ENCODE results near the gene ANKZF1.

Gene ANKZF1

DNA sequence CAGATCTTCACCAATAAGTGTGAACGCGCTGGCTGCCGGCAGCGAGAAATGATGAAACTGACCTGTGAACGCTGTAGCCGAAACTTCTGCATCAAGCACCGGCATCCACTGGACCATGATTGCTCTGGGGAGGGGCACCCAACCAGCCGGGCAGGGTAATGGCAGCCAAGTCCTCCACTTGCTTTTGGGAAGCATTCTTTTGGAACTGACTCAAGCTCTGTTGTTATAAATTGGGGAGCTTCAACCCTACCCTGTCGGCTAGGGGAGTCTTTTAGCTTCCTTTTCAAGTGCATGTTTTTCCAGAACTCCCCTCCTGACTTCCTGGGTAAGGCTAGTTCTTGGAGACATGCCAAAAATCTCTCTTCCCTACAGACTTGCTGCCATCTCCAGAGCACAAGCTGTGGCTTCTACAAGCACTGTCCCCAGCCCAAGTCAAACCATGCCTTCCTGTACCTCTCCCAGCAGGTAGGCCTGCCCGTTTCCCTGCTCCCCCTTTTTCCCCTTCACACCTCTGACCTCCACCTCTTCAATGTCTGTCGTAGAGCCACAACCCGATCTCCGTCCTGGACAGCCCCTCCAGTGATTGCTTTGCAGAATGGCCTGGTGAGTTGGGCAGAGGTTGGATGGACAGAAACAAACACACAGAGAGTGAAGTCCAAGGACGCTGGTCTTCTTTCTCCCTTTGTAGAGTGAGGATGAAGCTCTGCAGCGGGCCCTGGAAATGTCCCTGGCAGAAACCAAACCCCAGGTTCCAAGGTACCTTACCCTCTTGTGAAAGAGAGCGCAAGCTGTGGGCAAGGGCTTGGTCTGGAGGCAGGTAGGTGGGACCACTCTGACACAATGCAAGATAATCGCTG lies 21.5 kb upstream of the ANKZF1 start:
- peak; percentile 29 for DNase-seq

DNA sequence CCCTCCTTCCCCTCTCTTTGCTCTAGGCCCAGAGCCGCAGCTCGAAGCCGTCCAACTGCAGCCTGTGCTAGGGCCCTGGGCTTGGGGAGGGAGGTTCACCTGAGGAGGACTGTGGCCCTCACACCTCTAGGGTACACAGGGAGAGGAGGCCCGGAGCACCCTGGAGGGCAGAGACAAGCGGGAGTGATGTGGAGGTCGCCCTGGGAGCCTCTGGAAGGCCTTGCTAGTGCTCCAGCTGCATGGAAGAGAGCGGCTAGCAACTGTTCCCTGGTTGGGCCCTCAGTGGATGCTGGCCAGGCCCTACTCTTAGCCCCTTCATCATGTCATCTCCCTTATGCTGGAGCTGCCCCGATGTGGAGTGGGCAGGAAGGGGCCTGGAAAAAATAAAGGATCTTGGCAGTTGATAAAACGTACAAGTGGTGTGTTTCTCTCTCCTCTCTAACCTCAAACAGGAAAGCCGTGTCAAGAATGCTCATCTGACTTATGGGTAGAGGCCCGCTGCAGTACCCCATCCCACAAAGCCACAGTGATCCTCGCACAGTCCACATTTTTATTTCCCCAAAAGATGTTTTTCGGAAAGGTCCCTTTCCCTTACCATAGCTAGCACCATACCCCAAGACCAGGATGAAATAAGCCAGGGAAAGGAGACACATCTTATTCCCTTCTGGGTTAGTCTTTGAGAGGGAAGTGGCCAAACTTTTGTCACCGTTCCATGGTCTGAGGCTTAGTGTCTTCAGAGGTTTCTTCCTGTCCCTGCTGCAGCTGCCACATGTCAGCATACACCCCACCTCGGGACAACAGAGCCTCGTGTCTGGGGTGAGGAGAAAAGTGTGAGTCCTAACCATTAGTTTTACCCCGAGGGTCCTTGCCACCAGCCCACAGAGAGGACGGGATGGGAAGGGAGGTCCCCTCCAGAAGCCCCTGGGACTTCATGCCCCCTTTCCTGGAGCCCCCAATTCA lies 20.1 kb upstream of the ANKZF1 start:
- no peak for DNase-seq

DNA sequence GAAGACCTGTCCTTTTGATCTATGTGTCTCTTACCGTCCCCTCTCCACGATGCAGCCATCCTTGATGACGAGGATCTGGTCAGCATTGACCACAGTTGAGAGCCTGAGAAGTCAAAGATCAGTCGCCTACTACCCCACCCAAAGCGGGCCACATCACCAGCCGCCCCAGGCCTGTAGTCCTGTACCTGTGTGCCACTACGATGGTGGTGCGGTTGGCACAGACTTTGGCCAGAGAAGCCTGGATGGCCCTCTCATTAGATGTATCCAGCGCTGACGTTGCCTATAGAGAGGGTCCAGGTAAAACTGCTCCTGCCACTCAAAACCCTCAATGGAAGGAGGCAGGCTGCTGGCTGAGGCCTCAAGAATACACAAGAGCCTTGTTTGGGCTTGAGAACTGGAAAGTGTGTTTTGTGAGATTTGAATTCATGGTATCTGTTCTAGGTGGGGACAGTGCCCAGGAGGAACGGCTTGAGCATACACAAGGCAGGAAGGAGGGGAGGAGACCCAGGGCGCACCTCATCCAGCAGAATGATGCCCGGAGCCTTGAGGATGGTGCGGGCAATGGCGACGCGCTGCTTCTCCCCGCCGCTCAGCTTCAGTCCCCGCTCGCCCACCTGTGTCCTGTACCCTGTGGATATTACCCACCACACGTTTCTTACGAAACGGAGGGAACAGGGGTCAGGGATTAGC lies 19.3 kb upstream of the ANKZF1 start:
- no peak for DNase-seq

DNA sequence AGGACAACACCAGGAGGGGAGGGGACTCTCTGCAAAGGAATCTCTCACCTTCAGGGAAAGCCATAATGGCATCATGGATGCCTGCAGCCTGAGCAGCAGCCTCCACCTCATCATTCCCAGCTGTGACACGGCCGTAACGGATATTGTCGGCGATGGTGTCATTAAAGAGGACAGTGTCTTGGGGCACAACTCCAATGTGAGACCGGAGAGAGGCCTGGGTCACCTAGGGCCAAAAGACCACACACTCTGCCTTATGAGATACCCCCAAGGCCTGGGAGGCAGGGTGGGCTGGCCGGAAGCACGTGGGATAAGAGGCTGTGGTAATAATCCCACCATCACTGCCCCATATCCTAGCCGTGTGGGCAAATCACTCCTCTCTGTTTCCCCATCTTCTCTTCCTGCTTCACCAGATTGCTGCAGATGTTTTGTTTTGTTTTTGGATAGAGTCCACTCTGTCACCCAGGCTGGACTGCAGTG lies 18.7 kb upstream of the ANKZF1 start:
- no peak for DNase-seq

DNA sequence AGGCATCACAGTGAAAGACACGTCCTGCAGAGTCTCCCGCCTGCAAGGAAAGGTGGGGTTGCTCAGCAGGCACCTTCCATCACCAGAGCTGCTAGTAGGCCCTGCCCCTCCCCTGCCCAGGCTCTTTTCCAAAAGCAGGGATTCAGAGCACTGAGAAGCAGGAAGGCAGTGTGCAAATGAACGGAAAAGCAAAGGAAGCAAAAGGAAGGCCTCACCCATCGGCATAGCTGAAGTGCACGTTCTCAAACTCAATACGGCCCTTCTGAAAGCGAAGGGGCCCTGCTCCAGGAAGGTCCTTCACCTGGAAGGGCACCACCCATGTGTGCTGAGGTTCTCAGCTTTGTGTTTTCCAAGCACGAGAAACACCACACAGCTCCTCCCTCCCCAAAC lies 16.6 kb upstream of the ANKZF1 start:
- DNase-seq: no peak

DNA sequence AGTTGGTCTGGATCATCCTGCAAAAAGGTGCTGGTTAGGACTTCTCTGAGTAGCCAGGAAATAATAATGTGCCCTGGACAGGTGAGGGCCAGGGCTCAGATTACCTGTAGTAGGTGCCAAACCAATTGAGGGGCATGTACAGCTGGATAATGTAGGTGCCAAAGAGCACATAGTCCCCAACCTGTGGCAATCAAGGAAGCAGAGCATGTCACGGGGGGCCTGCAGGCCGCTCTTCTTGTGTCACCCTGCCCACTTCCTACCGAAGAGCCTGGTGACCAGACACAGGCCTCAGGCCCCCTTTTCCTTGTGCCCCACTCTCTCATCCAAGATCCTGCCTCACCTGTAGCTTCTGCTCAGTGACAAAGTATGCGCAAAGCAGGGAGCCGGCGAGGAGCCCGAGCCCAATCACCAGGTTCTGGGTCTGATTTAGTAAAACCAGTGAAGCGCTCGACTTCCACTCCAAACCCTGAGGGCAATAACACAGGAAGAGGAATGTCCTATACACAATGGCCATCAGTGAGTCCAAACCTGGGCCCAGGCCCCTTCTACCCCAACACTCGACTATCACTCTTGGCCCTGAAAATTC lies 16.0 kb upstream of the ANKZF1 start:
- no peak for DNase-seq

DNA sequence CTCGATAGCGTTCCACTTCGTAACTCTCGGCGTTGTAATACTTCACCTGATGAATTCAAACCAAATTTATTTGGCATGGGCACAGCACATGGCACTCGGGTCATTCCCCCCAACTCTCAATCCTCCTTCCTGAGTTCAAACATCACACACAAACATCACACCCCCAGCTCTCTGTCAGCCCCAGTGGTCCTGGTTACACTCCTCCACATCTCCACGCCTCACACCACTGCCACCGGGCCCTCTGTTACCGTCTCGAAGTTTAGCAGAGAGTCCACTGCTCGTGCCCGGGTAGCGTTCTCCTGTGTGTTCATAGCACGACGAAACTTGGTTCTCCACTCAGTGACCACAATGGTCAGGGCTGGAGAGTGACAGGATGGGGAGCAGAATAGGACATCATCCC lies 15.5 kb upstream of the ANKZF1 start:
- DNase-seq: no peak

DNA sequence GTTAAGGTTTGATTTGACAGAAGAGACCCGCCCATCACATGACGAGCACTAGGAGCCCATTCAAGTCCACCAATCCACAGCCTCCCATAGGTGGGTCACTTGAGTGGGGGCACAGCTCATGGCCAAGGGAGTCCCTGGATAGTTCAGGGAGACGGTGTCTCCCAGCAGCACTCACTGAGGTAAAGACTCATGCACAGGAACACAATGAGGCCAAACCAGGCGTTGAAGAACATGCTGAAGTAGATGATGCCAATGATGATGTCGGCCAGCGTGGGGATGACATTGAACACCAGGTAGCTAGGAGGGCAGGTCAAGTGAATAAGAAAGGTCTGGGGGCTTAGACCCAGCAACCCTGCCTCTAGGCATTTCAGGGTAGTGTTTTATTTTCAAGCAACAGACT lies 14.8 kb upstream of the ANKZF1 start:
- no peak for DNase-seq

DNA sequence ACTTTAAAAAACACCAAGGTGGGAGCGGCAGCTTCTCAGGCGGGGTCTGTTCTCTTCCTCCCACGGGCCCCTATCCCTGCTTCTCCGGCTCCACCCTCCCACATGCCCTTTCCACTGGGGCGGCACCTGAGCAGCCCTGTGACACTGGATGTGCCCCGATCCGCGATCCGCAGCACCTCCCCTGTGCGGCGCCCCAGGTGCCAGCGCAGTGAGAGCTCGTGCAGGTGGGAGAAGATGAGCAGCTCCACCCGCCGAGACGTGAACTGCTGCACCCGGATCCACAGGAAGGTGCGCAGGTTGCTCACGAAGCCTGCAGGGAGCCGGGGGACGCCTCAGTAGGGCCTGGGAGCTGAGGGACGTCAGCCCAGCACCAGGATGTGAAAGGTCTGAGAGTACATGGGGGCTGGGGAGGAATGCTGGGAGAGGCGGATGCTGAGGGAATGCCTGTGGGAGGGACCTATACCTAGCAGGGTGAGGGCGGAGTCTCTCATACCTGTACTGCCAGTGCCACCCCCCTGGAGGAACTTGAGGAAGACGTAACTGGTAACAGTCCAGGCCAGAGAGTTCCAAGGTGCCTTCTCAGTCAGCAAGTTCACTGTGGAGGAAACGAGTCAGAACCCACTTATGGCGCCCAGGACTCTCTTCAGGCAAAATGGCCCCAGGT lies 13.6 kb upstream of the ANKZF1 start:
- DNase-seq: no peak

DNA sequence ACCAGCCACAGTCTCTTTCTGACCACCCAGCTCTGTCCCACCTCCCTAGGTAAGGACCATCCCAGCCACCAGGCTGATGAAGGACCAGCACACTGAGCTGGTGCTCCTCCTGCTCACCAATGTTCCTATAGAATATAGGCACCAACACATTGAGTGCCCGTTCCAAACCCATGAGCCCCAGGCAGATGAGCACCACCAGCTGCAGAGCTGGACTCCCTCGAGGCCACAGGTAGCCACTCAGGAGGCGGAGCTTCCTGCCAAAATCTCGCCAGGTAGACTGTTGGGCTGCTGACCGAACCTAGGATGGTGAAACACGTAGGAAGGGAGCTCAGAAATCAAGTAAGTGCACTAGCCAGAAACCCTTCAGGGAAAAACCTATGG lies 13.1 kb upstream of the ANKZF1 start:
- no peak for DNase-seq

DNA sequence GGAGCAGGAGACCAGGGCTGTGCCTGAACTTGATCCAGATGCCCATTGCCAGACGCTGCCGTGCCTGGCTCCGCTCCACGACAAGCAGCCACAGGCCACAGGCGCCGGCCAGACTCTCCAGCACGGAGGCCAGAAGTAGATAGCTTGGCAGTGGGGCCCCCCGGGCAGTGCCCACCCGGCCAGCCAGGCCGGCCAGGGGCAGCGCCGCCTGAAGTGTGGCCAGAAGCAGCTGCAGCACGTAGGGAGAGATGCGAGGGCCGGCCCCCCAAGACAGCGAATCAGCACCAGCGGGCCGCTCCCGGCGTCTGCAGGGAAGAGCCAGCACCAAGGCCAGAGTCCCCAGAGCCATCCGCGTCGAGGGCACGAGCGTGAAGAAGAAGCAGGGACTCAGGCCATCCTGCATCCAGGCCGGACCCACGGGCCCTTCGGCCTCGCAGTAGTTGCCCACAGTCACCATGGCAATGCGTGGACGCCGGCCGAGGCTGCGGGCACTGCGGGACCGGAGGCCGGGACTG lies 11.3 kb upstream of the ANKZF1 start:
- peak; percentile 71 for DNase-seq

DNA sequence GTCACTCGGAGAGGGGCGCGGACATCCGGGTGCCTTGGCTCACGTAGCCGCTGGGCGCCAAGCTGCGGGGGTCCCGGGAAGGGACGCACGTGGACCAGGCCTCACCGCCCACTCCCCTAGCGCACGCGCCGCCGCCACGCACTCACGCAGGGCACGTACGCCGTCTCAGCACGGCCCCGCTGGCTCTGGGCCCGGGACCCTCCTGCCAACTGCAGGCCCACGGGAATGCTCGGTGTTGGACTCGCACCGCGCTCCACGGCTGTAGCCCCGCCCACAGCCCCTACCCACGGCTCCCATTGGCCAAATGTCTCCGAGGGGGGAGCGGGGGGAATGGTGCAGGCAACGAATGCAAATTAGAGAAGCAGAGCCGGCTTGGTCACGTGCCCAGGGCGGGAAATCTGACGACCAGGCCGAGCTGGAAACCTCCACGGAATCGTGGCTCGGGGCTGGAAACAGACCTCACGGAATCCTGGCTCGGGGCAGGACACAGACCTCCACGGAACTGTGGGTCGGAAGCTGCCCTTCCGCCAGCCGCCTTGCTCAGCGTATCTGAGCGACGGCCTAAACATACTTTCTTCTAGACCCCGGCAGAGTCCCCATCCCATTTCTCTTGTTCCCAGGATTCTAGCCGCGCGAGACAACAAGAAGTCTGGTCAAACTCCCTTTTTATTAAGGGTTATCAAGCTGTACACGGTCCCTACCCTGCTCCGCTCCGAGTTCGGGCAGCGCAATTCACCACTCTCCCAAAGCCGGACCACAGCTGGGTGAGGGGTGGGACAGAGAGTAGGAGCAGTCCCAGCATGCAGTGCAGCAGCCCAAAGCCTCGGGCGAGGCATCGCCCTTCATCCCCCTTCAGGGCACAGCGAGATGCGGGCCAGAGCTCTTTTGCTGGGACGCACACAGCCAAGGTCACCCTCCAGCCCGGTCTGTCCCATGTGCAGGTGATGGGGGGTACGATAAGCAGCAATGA lies 10.6 kb upstream of the ANKZF1 start, which contains the start of gene ABCB6:
Gene ABCB6 (minus strand): TSS at position 227 of the 970 bp plus-strand sequence. CDS start 285 bp downstream, outside the sequence.
- DNase-seq: peak; percentile 96

DNA sequence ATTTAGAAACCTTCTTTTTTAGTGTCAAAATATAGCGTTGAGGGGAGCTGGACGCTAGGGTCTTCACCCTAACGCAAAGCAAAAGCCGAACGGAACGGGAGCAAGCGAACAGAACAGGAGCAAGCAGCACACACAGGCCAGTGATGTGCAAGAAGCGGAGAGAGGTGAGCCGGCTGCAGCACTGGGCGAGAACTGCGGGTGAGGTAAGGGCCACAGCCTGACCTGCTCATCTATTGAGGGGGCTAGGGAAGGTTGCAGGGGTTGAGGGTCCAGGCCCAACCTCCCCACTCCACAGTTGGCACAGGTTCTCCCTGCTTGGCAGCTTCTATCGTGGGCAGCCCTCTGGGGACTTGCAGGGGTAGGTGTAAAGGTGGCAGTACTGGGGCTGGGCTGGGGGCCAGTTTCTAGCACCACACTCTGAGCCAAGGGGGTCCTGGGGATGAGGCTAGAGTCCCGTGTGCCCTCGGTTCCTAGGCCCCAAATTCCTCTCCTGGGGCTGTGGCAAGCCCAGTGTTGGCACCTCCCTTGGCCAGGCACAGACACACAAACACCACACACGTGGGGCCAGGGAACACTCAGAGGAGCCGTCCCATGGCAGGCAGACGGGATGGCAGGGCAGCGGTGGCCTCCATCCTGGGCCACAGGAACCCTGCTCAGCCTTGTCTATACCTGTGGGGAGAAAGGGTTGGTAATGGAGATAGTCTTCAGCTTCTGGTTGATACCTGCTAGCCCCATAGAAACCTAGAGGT lies 9.6 kb upstream of the ANKZF1 start:
- no peak for DNase-seq

DNA sequence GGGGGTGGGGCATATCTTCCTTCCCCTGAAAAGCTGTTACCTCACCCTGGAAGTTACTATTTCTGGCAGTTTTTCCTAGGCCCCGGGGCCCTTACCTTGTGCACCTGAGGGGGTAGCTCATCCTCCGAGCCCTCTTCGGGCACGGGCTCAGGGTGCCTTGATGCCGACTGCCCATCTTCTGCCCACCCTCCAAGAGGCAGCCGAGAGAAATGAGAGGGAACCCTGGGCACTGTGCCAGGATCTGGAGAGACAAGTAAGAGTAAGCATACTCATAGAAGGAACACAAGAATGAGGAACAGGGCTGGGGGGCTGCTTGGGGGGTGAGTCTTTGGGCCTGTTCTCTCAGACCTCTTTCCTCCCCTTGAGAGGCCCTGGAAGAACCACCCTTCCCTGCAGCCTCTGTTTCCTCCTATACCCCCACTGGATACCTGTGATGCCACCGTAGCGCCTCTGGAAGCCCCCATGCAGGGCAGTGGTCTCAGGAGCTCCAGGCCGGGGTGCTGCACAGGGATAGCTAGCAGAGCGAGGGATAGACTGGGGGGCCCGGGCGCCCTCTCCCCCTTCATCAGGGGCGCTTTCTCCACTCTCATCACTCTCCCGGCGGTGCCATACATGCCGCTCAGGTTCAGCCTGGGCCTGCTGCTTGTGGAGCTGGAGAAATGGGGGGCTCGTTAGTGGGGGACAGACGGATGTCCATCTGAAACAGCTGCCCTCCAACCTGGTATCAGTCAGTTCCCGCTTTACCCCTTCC lies 8.8 kb upstream of the ANKZF1 start:
- no peak for DNase-seq

DNA sequence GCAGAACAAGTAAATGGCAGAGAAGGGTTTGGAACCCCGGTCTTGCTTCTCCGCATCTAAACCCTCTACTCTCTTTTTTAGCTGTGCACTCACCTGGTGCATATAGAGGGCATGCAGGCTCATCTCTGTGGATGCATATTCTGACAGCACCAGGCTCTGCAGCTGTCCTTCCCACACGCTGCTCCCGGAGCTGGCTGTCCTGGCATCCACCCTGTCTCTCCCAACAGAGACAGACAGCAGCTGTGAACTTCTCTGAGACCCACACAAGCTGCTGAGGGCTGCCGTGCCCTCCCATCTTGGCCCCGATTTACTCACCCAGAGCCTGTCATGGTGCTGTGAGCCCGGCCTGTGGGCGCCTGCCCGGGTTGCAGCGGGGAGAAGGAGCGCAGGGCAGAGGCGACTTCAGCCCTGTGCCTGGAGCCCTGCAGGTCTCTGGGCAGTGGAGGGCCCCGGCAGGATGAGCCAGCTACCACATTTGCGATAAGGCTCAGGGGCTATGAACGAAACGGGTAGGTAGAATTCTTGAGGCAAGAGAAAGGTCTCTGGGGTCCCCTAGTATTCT lies 7.6 kb upstream of the ANKZF1 start:
- no peak for DNase-seq

DNA sequence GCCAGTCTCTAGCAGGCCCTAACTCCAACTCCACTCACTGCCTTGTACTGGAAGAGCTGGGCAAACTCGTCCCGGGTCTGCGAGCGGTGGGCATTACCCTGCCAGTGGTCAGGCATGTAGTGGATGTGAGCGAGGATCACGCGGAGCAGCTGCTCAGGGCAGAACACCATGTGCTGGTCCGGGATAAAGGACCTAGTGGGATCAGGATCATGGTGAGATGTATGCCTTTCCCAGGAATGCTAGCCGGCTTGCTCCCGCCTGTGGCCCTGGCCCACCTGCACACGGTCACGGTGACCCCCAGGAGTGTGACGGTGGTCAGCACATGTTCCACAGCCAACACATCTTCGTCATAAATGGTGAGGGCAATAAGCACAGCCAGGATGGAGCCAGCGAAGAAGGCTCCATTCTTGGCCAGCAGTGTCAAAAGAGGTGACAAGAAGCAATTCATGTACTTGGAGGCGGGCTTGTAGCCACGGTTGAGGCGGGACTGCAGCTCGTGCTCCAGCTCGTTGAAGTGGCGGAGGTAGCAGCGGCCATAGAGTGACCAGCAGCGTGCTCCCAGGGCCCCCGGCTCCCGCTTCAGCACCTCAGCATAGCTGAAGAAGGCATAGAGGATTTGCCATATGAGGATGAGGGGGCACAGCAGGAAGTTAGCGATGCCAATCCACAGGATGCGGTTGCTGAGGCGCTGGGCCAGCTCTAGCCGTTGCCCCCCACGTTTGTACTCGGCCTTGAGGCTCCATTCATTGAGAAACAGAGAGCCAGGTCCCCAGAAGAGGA lies 5.6 kb upstream of the ANKZF1 start:
- no peak for DNase-seq

DNA sequence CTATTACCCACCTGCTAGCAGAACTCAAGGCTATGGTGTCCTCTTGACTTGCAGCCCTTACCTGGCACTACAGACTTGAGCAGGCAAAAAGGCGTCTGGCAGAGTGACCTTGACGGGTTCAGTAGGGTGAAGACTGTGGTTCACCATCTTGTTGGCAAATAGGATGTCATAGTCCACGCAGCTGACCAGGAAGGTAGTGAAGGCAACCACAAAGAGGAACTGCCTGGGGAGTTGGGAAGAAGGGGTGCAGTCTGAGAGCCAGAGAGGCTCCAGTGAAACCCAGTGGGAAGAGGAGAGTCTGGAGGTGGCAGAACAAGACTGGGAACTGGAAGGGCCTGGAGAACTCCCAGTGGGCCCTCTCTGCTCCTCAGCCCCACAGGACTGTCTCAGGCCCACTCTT lies 4.3 kb upstream of the ANKZF1 start:
- no peak for DNase-seq
